Pulmonary artery endothelial cell (primary cell): ENCODE results near the gene PRKAA1. TPM values are rescaled to one million over a fixed set of nuclear protein-coding genes. Genes with fewer than 3 reads are reported as not detected.
"Not testable (repeated sequence)": the region's sequence is repeated elsewhere in the genome, so short reads cannot be mapped to it uniquely, and the experiment has no call there.

ENCODE experiments used
- DNase-seq: peaks from one replicate; pipeline ENCODE4 v3.0.0-alpha.2; 2011; ENCODE audit warnings: low read depth, low spot score
- total RNA-seq: library from RNA; depleted of rRNA; stranded (reverse); fragments of >200 nt; gene quantifications from 2 replicates; pipeline ENCODE4 v1.2.3, GENCODE V29; 2014

Gene PRKAA1
- total RNA-seq, 1 donor from 2014 or later = 136 TPM

DNA sequence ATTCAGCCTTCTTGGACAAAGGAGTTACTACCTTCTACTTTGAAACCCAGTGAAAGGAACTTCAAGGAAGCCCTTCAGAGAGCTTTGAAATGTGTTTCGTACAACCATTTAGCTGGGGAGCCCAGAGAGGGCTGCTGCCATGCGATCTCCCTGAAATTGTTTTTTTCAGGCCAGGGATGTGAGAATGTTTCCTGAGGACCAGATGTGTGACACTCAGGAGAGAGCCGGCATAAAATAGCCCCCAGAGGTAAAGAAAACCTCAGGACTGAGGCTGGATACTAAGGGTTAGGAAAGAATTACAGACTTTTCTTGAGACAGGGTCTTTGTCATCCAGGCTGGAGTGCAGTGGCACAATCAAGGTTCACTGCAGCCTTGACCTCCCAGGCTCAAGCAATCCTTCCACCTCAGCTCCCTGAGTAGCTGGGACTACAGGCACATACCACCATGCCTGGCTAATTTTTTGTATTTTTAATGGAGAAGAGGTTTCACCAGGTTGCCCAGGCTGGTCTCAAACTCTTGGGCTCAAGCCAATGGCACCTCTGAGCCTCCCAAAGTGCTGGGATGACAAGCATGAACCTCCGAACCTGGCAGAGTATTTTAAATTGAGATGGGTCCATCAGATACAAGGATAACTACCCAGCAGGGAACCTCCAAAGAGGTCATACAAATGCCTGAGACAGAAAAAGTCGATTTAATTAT is 28.5 kb upstream of the PRKAA1 start:
- DNase-seq = no peak

DNA sequence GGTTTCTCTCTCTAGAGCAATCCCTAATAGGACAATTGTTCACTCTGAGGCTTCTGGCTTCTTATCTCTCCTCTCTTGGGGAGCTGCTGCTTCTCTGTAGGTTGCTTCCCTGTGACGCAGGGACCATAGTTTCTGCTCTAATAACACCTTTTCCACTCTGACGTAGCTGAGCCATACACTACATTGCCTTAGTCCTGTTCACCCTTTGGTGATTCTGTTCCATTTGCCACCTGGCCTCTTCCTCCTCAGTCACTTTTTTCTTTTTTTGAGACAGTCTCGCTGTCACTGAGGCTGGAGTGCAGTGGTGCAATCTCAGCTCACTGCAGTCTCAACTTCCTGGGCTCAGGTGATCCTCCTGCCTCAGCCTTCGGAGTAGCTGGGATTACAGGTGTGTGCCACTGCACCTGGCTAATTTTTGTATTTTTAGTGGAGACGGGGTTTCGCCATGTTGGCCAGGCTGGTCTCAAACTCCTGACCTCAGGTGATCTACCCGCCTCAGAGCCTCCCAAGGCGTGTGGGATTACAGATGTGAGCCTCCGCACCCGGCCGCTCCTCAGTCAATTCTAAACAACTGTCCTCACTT is 27.4 kb upstream of the PRKAA1 start:
- DNase-seq = not testable (repeated sequence)

DNA sequence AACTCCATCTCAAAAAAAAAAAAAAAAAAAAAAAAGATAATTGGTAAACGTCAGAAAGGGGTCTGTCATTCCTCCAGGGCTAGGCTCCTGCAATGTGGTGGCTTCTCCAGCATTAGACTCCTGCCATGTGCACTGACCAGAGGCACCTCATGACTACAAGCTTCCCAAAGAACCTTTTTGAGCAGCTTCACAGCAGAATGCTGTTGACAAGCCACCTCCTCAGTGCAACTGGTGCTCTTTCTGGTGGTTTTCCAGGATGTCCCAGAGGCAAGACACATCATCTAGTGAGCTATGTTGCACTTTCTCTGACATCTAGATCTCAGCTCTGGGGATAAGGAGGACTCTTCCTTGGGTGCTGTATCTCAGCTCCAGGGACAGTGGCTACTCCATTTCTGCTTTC is 25.3 kb upstream of the PRKAA1 start:
- no peak for DNase-seq

DNA sequence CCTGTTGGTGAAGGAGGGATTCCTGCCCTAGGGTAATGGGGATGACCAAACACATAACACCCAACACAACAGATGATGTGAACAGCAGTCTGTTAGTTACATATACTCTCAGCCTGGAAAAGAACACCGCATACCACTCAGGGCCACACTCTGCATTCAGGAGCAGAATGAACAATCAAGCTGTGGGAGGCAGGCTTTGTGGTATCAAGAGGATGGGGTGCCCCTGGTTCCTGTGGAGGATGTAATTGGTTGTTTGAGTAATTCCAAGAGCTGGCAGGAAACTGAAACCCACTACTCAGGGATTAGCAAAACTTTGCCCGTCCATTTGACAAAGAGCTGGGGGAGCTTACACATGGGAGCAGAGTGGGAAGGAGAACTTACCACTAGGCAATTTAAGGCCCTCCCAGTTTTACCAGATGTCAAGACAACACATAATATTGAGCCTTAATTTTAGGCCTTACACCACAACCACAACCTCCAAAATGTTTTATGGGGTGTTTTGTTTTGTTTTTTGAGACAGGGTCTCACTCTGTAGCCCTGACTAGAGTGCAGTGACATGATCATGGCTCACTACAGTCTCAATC is 15.6 kb upstream of the PRKAA1 start:
- no peak for DNase-seq

DNA sequence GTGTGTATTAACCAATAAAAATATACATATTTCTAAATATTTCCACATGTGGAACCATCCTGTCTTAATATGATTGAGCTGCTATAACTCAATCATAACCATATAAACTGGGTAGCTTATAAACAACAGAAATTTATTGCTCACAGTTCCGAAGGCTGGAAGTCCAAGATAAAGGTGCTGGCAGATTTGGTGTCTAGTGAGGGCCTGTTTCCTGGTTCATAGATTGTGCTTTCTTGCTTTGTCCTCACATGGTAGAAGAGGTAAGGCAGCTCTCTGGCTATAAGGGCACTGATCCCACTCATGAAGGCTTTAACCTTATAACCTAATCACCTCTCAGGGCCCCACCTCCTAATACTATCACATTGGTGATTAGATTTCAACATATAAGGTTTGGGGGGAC is 14.0 kb upstream of the PRKAA1 start:
- DNase-seq = no peak

DNA sequence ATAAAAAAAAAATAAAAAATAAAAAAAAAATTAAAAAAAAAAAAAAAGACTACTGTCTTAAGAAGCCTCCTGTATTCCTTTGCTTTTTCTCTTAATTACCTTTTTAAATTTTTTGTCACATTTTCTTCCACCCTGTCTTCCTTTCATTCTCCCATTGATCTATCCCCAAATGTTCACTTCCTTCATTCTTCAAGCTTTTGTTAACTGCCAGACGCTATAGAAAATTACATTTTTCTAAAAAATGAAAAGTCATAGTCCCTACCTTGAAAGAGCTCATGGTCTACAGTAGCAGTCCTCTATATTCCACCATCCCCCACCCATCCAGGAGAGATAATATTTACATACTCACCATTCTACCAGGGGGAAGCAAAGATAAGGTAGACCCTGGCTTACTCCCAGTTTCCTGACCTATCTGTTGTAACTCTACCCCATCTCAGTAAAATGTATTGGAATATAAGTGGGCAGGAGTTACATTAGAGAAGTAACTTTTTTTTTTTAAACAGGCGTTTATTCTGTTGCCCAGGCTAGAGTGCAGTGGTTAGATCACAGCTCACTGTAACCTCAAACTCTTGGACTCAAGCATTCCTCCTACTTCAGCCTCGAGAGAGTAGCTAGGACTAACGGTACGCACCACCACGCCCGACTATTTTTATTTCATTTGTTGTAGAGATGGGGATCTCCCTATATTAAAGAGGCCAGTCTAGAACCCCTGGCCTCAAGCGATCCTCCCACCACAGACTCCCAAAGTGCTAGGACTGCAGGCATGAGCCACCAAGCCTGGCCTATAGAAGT is 3.8 kb upstream of the PRKAA1 start:
- no peak for DNase-seq

DNA sequence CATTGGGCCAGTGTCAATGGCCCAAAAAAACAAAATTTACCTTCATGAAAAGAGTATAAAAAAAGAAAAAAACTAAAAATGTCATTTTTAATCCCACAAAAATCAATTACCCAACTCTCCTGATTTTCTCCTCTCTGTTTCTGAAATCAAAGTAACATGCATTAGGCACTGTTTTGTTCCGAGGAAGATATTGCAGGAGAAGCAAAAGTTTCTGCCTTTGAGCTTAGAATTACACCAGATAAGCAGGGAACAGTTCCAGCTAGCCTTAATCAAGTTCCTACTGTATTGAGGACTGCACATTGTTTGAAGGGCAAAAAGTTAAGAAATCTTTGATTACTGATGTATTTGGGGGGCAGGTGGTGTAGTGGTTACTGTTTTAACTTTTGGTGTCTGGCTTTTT is 1.1 kb upstream of the PRKAA1 start:
- DNase-seq = no peak

DNA sequence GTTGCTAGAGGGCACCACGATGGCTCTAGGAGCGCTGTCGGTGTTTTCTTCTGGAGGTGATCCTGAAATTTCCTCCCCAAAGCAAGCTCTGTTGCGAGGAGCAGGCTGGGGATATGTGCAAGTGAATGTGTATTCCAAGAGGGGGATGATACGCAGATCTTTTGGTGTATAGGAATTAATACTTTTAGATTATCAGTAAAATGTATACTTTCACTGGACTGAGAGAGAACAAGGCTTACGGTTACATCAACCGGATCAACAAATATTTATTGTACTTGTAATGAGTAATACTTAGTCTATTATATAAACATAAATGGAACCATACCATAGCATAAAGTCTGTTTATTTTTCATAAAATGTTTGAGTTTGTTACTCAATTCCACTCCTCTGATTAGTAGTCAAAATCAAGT is 632 bp upstream of the PRKAA1 start:
- no peak for DNase-seq

DNA sequence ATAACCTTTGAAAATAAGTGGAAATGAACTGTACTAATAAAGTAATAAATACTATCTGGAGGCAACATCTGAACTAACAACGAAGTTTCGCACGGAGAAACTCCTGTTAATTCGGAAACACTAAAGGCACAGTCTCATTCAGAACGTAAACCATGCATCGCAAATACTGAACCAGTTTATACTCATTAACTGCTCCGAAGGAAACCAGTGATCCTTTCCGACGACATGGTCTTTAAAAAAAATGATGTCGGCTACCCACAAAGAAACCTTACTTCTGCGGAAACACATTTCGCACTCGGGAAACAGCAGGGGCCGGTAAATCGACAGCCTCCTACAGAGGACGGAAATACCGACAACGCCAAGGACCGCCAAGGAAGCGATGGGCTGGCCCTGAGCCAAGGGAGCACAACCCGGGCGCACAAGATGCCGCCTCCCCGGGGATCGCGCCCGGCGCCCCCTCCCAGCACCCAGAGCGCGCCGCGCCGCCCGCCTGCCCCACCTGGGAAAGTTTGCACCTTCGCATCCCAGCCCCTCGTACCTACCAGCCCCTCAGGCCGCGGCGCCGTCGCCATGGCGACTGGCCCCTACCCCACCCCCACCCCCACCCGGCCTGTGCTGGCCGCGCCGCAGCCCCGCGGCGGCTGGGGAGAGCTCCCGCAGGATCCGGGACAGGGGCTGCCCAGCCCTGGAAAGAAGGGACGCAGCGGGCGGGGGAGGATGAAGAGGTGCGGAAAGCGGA is 732 bp downstream of the PRKAA1 start:
- DNase-seq = peak; percentile 58

DNA sequence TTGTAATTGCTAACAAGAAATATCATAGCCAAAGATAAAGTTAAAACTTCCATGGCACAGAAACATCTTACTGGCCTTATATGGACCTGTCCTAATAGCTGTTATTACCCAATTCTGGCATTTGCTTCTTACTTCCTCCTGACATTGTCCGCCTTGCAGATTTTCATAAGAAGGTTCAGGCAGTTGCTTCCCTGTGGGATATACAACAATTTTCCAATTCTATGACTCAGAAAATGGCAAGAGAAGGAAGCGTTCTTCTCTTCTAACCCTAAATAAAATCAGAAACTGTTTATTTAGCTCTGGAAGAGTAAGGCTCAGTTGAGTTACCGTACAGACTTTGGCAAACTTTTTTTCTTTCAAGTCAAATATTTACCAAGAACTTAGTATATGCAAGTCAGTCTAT is 1.7 kb downstream of the PRKAA1 start:
- DNase-seq = peak; percentile 7

DNA sequence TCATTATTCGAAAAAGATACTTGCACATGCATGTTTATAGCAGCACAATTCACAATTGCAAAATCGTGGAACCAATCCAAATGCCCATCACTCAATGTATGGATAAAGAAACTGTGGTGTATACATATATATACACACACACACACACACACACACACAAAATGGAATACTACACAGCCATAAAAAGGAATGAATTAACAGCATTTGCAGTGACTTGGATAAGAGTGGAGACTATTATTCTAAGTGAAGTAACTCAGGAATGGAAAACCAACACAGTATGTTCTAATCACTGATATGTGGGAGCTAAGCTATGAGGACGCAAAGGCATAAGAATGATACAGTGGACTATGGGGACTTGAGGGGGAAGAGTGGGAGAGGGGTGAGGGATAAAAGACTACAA is 3.3 kb downstream of the PRKAA1 start:
- not testable (repeated sequence) for DNase-seq

DNA sequence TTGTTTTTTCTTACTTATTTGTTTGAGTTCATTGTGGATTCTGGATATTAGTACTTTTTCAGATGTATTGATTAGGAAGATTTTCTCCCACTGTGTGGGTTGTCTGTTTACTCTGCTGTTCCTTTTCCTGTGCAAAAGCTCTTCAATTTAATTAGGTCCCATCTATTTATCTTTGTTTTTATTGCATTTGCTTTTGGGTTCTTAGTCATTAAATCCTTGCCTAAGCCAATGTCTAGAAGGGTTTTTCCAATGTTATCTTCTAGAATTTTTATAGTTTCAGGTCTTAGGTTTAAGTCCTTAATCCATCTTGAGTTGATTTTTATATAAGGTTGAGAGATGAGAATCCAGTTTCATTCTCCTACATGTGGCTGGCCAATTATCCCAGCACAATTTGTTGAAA is 3.8 kb downstream of the PRKAA1 start:
- not testable (repeated sequence) for DNase-seq

DNA sequence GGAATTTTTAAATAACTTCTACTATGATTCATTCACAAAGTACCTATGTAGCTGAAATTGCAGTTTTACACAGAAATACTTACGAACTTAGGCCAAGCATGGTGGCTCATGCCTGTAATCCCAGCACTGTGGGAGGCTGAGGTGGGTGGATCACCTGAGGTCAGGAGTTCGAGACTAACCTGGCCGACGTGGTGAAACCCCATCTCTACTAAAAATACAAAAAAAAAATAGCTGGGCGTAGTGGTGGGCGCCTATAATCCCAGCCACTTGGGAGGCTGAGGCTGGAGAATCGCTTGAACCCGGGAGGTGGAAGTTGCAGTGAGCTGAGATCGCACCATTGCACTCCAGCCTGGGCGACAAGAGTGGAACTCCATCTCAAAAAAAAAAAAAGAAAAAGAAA is 5.5 kb downstream of the PRKAA1 start:
- DNase-seq = not testable (repeated sequence)

DNA sequence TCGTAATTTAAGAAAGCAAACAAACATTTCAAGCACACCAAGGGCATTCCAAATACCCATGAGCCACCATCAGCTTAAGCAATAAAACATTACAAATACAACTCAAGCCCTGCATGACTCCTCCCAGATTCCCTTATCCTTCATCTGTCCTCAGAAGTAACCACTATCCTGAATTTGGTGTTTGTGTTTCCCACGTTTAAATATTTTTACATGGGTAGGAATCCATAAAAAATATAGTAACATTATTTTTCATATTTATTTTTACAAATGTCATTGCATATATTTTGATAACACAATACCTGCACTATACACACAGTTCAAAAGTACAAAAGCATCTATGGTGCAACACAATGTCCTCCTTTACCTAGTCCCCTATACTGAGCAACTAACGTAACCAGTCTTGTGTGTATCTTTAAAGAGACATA is 6.4 kb downstream of the PRKAA1 start:
- no peak for DNase-seq

DNA sequence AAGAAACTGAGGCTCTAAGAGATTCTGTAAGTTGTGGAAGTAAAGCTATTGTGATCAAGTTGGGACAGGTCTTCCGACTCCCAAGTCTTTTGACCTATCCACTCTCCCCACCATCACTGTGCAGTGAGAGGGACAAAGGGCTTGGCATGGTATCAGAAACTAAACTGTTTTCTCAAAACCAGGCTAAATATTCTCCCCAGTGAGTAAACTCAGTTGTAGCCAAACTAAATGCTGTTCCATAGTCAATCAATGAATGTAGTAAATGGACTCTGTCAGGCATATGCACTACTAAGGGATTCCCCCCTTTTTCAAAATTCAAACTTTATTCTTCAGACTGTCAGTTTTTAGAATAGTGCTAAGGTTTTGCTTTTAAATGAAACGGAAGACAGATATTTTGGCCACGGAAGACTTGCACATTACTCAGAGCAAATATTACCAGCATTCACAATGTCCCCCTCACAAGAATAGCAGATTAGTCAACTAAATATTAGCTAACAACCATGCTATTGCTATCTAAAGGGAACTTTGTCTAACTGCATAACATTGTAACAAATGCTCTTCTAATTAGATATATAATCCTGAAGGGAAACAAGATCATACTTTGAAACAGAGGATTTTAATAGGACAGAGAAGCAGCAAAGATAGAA is 7.1 kb downstream of the PRKAA1 start:
- DNase-seq = no peak

DNA sequence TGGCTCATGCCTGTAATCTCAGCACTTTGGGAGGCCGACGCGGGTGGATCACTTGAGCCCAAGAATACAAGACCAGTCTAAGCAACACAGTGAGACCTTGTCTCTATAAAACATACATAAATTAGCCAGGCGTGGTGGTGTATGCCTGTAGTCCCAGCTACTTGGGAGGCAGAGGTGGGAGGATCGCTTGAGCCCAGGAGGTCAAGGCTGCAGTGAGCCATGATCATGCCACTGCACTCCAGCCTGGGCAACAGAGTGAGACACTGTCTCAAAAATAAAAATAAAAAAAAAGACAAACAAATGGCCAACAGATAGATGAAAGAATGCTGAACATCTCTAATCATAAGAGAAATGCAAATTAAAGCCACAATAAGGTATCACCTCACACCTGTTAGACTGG is 9.2 kb downstream of the PRKAA1 start:
- not testable (repeated sequence) for DNase-seq

DNA sequence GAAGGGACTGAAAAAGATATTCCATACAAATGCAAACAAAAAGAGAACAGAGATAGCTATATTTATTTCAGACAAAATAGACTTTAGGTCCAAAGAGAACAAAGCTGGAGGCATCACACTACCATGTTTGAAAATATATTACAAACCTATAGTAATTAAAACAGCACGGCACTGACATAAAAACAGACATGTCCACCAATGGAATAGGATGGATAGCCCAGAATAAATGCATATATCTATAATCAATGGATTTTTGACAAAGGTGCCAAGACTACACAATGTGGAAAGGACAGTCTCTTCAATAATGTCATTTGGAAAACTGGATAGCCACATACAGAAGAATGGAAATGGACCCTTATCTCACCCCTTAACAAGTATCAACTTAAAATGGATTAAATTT is 10.2 kb downstream of the PRKAA1 start:
- no peak for DNase-seq

DNA sequence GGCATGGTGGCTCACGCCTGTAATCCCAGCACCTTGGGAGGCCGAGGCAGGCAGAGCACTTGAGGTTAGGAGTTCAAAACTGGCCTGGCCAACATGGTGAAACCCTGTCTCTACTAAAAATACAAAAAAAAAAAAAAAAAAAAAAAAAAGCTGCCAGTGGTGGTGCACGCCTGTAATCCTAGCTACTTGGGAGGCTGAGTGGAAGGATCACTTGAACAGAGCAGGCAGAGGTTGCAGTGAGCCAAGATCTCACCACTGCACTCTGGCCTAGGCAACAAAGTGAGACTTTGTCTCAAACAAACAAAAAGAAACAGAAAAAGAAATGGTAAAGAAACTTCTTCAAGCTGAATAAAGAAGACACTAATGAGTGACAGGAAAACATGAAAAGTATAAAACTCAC is 11.5 kb downstream of the PRKAA1 start:
- DNase-seq = not testable (repeated sequence)

DNA sequence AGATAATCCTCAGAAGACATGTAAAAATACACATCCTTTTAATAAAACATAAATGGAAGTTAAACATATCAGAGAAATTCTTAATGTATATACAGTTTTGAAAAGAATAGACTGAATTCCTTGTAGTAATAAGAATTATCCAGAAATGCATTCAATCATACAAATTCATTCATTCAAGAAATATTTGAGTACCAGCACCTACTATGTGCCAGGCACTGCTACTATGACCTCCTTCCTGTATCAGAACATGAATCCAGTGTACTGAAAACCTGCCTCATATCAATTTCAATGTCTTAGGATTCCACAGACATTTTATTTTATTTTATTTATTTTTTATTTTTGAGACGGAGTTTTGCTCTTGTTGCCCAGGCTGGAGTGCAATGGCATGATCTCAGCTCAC is 13.3 kb downstream of the PRKAA1 start:
- DNase-seq = no peak

DNA sequence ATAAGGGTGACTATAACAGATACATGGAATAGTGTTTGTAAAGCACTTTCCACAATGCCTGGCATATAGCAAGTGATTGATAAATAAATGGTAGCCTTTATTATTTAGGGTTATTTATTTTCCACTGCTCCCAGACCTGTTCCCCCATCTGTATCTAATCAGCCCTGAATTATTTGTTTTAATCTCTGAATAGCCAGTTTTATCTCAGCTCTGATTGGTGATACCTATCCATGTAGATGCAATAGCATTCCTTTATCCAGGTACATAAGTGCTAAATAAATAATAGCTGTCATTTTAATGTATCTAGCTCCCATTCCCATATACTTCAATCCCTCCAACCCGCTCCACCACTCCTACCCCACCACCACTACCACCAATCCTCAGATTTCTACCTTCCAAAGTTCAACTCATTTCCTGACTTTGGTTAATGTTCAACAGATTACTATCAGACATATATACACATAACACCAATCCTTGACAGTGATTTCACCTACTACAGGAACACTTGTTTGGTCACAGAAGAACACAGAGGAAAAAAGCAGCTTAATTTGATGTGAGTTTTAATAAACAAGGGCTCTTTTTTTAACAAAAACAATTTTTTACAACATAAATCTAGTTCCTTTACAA is 14.0 kb downstream of the PRKAA1 start:
- DNase-seq = no peak
